ENCODE measurements around the gene VSIG10L2. TPM values are rescaled to one million over a fixed set of nuclear protein-coding genes. Genes with fewer than 3 reads are reported as not detected.

The VSIG10L2 gene
- total RNA-seq, 1 donor from 2014 or later, result not detected

DNA sequence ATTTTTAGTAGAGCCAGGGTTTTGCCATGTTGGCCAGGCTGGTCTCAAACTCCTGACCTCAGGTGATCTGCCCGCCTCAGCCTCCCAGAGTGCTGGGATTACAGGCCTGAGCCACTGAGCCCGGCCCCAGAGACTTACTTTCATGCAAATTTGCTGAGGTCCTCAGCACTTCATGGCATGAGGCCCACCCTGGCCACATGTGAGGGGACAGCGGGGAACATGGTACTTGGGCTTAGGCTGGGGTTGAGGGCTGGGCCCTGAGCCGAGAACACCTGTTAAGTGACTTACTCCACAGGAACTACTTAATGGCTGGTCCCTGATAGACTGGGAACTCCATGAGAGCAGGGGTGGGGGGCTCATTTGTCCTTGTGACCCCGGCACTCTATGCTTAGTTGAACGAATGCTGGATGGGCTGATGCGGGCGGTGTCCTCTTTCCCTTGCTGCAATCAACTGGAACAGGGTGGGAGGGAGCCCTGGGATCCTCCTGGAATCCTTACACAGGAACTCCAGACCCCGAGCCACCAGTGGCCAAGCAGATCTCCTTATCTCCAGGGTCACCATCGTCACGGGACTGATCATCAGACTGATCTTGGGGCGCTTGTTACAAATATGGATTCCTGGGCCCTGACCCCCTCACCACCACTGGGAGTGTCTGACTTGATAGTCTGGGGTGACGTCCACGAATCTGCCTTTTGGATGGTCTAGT lies 1.0 kb downstream of the VSIG10L2 start:
- no peak for DNase-seq
- Mint-ChIP-seq H3K27me3 (no peaks in the 10 kb centered on the region), H3K4me1 (peaks cover 1% of the 10 kb centered on the region), H3K27ac (no peak overlapping the region), H3K9me3 (no peaks in the 10 kb centered on the region), H3K36me3 (ENCODE audit: low read depth) (no peaks in the 10 kb centered on the region), H3K4me3 (no peak overlapping the region)
- intact Hi-C loops (cut with micrococcal nuclease), result no loop called here

DNA sequence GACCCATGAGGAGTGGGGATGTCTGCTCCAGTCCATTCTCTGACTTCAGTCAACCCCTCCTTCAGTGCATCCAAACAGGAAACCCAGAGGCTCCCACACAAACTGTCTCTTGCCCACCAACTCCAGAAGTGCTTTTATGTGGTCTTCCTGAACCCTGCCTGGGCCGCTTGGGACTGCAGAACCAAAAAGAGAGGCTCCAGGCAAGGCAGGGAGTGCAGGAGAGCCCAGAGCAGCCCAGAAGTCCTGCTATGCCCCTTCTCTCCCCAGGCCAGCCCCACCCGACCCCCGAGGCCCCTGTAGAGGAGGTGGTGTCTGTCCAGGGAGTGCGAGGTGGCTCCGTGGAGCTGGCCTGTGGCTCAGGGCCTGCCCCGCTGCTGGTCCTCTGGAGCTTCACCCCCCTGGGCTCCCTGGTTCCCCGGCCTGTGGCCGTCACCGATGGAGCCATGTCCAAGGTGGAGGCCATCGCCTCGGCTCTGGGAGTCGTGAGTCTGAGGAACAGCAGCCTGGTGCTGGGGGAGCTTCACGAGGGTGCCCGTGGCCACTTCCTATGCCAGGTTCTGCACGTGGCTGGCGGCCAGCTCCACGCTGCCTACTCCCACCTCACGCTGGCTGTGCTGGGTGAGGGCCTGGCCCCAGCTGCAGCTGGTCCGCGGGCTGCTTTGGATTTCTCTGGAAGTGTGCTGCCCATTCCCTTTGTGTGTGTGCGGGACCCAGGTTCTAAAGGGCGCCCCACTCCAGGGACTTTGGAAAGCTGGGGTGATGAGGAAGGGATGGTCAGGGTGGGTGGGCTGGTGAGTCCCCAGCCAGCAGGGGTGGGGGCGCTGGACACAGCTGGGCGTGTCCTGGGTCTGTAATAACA lies 1.8 kb downstream of the VSIG10L2 start:
- no peaks in the 10 kb centered on the region for H3K36me3 Mint-ChIP-seq (ENCODE audit: low read depth)
- H3K9me3 Mint-ChIP-seq, result no peaks in the 10 kb centered on the region
- H3K4me3 Mint-ChIP-seq, result no peak overlapping the region
- no peak overlapping the region for H3K27ac Mint-ChIP-seq
- no peaks in the 10 kb centered on the region for H3K4me1 Mint-ChIP-seq
- intact Hi-C loops (cut with micrococcal nuclease), result no loop called here
- no peaks in the 10 kb centered on the region for H3K27me3 Mint-ChIP-seq
- DNase-seq, result no peak

DNA sequence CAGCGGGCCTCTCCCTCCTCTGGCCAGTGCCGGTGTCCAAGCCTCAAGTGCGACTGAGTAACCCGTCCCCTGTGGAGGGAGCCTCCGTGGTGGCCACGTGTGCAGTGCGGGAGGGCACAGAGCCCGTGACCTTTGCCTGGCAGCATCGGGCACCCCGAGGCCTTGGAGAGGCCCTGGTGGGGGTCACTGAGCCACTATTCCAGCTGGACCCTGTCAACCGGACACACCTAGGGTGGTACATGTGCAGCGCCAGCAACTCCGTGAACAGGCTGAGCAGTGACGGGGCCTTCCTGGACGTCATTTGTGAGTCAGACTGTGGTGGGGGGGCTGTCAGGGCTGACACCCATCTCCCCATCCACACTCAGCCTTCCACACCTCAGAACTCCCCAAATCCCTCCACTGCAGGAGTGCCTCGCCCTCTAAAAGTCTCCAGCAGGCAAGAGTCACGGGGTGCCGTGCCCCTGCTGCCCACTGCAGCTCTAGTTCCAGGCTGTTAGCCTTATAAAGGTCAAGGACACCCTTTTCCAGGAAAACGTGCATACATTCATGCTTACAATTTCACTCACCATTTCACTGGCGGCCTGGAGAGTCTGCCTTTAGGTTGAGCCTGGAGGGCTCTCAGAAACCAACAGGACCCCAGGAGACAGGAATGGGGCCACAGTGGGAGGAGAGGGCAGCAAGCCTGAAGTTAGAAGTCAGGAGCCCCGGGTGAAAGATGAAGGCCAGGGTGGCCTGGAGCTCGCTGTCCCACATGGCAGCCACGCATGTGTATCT lies 2.6 kb downstream of the VSIG10L2 start:
- no peaks in the 10 kb centered on the region for H3K4me1 Mint-ChIP-seq
- no peaks in the 10 kb centered on the region for H3K9me3 Mint-ChIP-seq
- H3K4me3 Mint-ChIP-seq, result no peak overlapping the region
- H3K36me3 Mint-ChIP-seq (ENCODE audit: low read depth), result no peaks in the 10 kb centered on the region
- no peak for DNase-seq
- no peak overlapping the region for H3K27ac Mint-ChIP-seq
- intact Hi-C loops (cut with micrococcal nuclease), result no loop called here
- no peaks in the 10 kb centered on the region for H3K27me3 Mint-ChIP-seq

DNA sequence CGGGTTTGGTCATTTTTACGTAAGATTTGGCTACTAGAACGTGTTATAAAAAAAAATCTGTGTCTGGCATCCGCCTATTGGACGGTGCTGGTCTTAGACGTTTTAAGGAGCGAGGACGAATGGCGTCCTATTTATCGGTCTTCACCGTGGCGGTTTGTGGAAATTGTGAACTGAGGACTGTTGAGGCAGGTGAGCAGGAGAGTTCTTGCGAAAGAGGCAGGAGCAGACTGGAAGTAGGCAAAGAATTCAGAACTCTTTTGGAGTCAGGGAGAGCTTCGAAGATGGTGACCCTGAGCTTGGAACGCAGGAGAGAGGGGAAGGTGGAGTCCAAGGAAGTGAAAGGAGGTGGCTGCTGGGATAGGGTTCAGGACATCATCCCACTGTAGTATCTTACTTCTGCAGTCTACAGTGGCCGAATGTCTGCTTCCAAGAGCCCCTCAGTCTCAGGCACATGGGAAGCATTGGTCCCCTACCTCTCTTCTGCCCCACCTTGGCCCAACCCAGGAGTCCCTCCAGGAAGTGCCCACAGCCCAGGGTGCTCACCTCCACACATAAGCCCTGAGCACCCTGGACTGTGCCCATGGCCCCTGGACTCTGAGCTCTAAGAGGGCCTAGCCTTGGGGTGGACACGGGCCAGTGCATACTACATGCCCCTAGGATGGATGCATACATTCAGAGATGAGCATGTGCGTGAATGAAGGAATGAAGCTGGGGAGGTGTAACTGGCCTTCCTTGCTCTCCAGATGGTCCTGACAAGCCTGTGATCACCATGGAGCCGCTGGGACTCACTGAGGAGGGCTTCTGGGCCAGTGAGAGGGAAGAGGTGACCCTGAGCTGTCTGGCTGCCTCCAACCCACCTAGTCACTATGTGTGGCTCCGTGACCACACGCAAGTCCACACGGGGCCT lies 3.7 kb downstream of the VSIG10L2 start:
- intact Hi-C loops (cut with micrococcal nuclease), result no loop called here
- no peaks in the 10 kb centered on the region for H3K27me3 Mint-ChIP-seq
- H3K4me1 Mint-ChIP-seq, result no peaks in the 10 kb centered on the region
- H3K27ac Mint-ChIP-seq, result no peak overlapping the region
- H3K36me3 Mint-ChIP-seq (ENCODE audit: low read depth), result no peaks in the 10 kb centered on the region
- H3K9me3 Mint-ChIP-seq, result no peaks in the 10 kb centered on the region
- DNase-seq, result no peak
- no peak overlapping the region for H3K4me3 Mint-ChIP-seq

DNA sequence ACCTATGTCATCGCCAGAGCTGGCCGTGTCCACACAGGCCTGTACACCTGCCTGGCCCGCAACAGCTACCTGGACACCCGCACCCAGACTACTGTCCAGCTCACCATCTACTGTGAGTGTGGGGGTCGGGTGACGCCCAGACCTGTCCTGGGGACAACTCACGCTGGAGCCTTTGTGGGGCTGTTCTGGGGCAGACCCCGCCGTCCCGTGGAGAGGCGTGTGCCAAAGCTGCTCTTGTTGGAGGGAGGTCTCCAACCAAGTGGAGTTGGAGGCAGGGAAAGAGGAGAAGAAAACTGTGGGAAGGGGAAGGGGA lies 4.3 kb downstream of the VSIG10L2 start:
- intact Hi-C loops (cut with micrococcal nuclease), result no loop called here
- Mint-ChIP-seq H3K27me3 (no peaks in the 10 kb centered on the region), H3K4me1 (no peaks in the 10 kb centered on the region), H3K27ac (no peak overlapping the region), H3K36me3 (ENCODE audit: low read depth) (no peaks in the 10 kb centered on the region), H3K4me3 (no peak overlapping the region), H3K9me3 (no peaks in the 10 kb centered on the region)
- DNase-seq, result no peak

DNA sequence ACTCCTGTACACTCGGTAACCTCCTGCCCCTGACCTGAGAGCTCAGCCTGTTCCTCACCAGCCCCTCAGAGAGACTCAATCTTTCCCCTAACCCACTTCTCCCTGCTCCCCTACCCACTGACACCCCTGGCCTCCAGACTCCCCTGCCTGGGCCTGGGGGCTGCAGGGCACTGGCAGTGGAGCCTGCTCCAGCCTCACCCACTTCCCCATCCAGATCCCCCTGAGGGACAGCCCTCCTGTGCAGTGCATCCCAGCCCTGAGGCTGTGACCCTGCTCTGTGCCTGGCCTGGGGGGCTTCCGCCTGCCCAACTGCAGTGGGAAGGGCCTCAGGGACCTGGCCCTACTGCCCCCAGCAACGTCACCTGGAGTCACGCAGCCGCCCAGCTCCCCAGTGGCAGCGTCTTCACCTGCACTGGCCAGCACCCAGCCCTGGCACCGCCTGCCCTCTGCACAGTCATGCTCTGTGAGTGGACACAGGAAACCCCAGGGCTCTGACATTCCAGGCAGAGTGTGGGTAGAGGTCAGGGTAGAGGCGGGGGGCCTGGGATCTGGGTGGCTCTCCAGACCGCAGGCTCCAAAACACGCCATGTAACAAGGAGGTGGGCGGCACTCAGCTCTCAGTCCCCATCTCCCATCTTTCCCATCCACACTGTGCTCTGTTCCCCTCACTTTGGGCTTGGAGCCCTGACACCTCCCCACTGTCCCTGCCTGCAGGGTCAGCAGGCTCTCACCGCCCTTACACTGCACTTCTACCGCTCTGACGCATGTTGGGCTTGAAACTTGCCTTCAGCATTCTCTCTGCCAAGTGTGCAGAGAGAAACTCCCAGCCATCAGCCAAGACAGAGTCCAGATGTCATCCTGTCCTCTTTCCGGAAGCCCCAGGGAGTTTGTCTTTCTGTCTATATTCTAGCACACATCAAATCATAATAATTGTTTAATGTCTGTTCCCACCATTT lies 5.1 kb downstream of the VSIG10L2 start:
- Mint-ChIP-seq H3K27me3 (no peaks in the 10 kb centered on the region), H3K4me1 (no peaks in the 10 kb centered on the region), H3K4me3 (no peak overlapping the region), H3K27ac (no peak overlapping the region), H3K36me3 (ENCODE audit: low read depth) (no peaks in the 10 kb centered on the region), H3K9me3 (no peaks in the 10 kb centered on the region)
- intact Hi-C loops (cut with micrococcal nuclease), result no loop called here
- DNase-seq, result no peak

DNA sequence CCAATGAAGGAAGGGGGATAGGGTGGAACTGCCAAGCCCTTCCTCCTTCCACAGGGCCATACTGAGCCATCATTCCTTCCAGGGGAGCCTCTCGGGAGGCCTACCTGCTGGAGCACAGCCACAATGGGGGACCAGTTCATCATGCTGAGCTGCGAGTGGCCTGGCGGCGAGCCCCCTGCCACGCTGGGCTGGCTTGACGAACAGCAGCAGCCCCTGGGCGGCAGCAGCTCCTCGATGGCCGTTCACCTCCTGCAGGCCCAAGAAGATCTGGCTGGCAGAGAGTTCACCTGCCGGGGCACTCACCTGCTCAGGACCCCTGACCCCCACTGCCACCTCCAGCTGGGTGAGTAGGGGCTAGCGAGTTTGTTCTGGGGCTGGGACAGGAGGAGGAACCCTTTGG lies 5.9 kb downstream of the VSIG10L2 start:
- Mint-ChIP-seq H3K27ac (no peak overlapping the region), H3K4me3 (no peak overlapping the region), H3K36me3 (ENCODE audit: low read depth) (no peaks in the 10 kb centered on the region), H3K4me1 (no peaks in the 10 kb centered on the region), H3K27me3 (no peaks in the 10 kb centered on the region), H3K9me3 (no peaks in the 10 kb centered on the region)
- no peak for DNase-seq
- intact Hi-C loops (cut with micrococcal nuclease), result no loop called here

DNA sequence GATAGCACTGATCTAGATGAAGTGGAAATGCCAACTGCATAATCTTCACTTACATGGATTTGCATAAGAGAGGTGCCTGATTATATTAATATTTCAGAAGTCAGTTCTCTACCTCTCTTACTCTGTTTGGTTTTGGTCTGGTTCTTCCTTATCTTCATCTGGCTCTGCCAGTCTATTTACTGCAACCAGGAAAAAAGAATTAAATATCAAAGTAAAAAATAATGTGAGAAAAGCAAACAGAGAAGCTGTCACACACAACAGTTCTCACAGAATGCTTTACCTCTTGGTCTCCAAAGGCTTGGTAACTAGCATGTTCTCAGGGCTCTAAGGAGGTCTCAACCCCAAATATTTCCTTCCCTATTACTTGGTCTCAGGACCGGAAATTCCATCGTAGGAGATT lies 6.7 kb downstream of the VSIG10L2 start:
- H3K9me3 Mint-ChIP-seq, result no peaks in the 10 kb centered on the region
- no peak overlapping the region for H3K27ac Mint-ChIP-seq
- peaks cover under 1% of the 10 kb centered on the region for H3K4me1 Mint-ChIP-seq
- no peak overlapping the region for H3K4me3 Mint-ChIP-seq
- DNase-seq, result no peak
- no peaks in the 10 kb centered on the region for H3K27me3 Mint-ChIP-seq
- H3K36me3 Mint-ChIP-seq (ENCODE audit: low read depth), result no peaks in the 10 kb centered on the region
- intact Hi-C loops (cut with micrococcal nuclease), result no loop called here

DNA sequence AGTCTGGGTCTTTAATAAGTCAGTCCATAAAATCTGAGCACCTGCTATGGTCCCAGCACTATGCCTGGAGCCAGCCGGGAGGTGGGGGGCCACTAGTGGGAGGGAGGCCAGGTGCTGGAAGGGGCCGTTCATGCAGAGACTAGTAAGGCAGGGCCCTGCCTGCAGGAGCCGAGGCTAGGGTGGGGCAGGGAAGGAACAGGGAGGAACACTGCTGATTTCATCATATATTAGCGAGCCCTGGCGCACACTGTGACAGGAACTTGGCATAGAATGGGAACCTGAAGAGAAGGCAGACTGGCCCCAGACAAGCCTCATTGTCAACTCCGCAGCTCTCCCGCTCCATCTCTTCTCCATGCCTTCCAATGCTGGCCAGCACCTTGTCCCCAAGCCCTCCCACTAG lies 7.1 kb downstream of the VSIG10L2 start:
- no peaks in the 10 kb centered on the region for H3K27me3 Mint-ChIP-seq
- DNase-seq, result no peak
- intact Hi-C loops (cut with micrococcal nuclease), result no loop called here
- no peaks in the 10 kb centered on the region for H3K36me3 Mint-ChIP-seq (ENCODE audit: low read depth)
- H3K9me3 Mint-ChIP-seq, result no peaks in the 10 kb centered on the region
- H3K27ac Mint-ChIP-seq, result no peak overlapping the region
- H3K4me1 Mint-ChIP-seq, result peaks cover 4% of the 10 kb centered on the region
- H3K4me3 Mint-ChIP-seq, result no peak overlapping the region

DNA sequence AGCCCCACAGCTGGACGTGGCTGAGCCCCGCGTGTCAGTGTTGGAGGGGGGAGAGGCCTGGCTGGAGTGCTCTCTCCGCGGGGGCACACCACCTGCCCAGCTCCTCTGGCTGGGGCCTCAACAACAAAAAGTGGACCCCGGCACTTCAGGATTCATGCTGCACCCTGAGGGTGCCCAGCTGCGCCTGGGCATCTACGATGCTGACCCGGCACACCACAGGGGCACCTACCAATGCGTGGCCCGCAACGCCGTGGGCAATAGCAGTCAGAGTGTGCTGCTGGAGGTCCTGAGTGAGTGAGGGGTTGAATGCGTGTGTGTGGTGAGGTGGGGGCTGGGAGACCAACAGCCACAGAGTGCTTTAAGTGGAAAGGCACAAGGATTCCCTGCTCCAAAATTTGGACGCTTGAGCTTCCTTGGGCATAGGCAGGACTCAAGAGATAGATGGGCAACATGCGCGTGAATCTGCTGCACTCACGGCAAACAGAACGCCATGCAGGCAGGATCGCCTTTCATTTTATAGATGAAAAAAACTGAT lies 7.6 kb downstream of the VSIG10L2 start:
- DNase-seq, result no peak
- Mint-ChIP-seq H3K27me3 (no peaks in the 10 kb centered on the region), H3K27ac (no peak overlapping the region), H3K4me3 (no peak overlapping the region), H3K36me3 (ENCODE audit: low read depth) (no peaks in the 10 kb centered on the region), H3K9me3 (no peaks in the 10 kb centered on the region), H3K4me1 (peaks cover 4% of the 10 kb centered on the region)
- intact Hi-C loops (cut with micrococcal nuclease), result no loop called here

DNA sequence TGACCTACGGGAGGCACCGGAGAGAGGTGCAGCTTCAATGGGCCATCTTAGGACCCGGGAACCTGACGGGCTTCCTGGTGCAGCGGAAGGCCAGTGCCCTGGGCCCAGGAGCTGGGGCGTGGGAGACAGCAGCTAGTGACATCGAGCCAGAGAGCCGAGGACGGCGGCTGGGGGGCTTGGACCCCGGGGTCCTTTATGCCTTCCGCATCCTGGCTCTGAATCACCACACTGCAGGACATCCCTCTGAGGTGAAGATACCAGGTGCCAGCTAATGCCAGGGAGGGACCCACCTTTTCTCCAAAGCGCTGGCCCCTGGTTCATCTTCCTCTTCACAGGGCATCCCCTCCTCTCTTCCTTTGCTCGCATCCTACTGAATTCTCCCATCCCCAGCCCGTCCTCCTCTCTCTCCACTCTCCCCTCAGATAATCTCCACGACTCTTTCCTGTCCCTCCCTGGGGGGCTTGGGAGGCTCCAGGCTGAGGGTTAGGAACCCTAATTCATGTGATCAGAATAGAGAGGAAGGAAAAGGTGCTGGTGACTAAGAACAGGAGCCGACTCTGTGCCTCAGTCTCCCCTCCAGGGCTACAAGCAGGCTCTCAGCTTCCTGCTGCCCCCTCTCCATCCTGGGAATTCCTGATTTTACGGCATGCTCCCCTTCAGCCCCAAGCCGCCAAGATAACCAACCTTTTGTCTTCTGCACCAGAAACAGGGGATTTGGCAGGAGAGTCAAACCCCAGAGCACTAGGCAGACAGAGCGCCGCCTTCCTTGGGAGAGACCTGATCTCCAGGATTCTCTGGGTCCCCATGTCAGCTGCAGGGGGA lies 8.5 kb downstream of the VSIG10L2 start:
- Mint-ChIP-seq H3K4me3 (no peak overlapping the region), H3K27me3 (no peaks in the 10 kb centered on the region), H3K9me3 (no peaks in the 10 kb centered on the region), H3K4me1 (peaks cover 4% of the 10 kb centered on the region), H3K27ac (no peak overlapping the region), H3K36me3 (ENCODE audit: low read depth) (no peaks in the 10 kb centered on the region)
- intact Hi-C loops (cut with micrococcal nuclease), result no loop called here
- DNase-seq, result no peak
